GM21723 (cell line): ENCODE data around the gene FBXO45.
"Not testable (repeated sequence)": the region's sequence is repeated elsewhere in the genome, so short reads cannot be mapped to it uniquely, and the experiment has no call there.

Source experiments
- ATAC-seq: cut with Tn5 transposase; IDR thresholded peaks from one replicate; pipeline ENCODE4 v1.9.1; 2021; ENCODE audit warnings: mild to moderate bottlenecking, moderate library complexity; ENCODE audit not compliant: unreplicated experiment

The FBXO45 gene

GRCh38 chr3:196568246-196569002 lies at the start of gene FBXO45, which contains the start of gene WDR53:
FBXO45 (plus strand) TSS chr3:196568660; CDS start chr3:196568985, 325 bp downstream.
WDR53 (minus strand) TSS chr3:196568554; CDS start chr3:196561475, 7,079 bp downstream.
- ATAC-seq = peak; percentile 93

GRCh38 chr3:196518966-196519717 lies 49.3 kb upstream of the FBXO45 start:
- no peak for ATAC-seq

GRCh38 chr3:196519718-196520082 lies 48.8 kb upstream of the FBXO45 start:
- ATAC-seq = no peak

GRCh38 chr3:196521291-196521690 lies 47.2 kb upstream of the FBXO45 start:
- not testable (repeated sequence) for ATAC-seq

GRCh38 chr3:196523841-196524240 lies 44.6 kb upstream of the FBXO45 start:
- no peak for ATAC-seq

GRCh38 chr3:196524527-196524926 lies 43.9 kb upstream of the FBXO45 start:
- no peak for ATAC-seq

GRCh38 chr3:196525141-196525540 lies 43.3 kb upstream of the FBXO45 start:
- ATAC-seq = no peak

- peak; percentile 78 for ATAC-seq
Measured at GRCh38 chr3:196528639-196529233, 39.7 kb upstream of the FBXO45 start.

GRCh38 chr3:196531418-196531817 lies 37.0 kb upstream of the FBXO45 start:
- no peak for ATAC-seq

GRCh38 chr3:196533260-196533681 lies 35.2 kb upstream of the FBXO45 start:
- ATAC-seq = no peak

GRCh38 chr3:196537319-196537984 lies 31.0 kb upstream of the FBXO45 start:
- no peak for ATAC-seq

GRCh38 chr3:196541684-196542445 lies 26.6 kb upstream of the FBXO45 start:
- ATAC-seq = no peak

GRCh38 chr3:196544491-196544992 lies 23.9 kb upstream of the FBXO45 start:
- no peak for ATAC-seq

GRCh38 chr3:196546537-196546936 lies 21.9 kb upstream of the FBXO45 start:
- ATAC-seq = no peak

- ATAC-seq = no peak
Measured at GRCh38 chr3:196547067-196547466, 21.4 kb upstream of the FBXO45 start.

- ATAC-seq = not testable (repeated sequence)
Measured at GRCh38 chr3:196549312-196549711, 19.1 kb upstream of the FBXO45 start.

GRCh38 chr3:196550172-196550571 lies 18.3 kb upstream of the FBXO45 start:
- not testable (repeated sequence) for ATAC-seq

- no peak for ATAC-seq
Measured at GRCh38 chr3:196552253-196552652, 16.2 kb upstream of the FBXO45 start.

- ATAC-seq = no peak
Measured at GRCh38 chr3:196553551-196553950, 14.9 kb upstream of the FBXO45 start.

- ATAC-seq = no peak
Measured at GRCh38 chr3:196554205-196554604, 14.3 kb upstream of the FBXO45 start.
